IMR-90 (cell line): ENCODE results near the gene ARHGAP10.

Source experiments
- CHD1 ChIP-seq: IDR thresholded peaks from 2 replicates; pipeline ENCODE4 v1.6.1; 2012; ENCODE audit warnings: low read depth, low read length, improper control_type of control experiment
- CTCF ChIP-seq: conservative IDR thresholded peaks from 2 replicates; pipeline ENCODE4 v1.5.1; 2012; ENCODE audit warnings: mild to moderate bottlenecking, low read depth, low read length, improper control_type of control experiment
- POLR2A ChIP-seq: IDR thresholded peaks from 2 replicates; pipeline ENCODE4 v1.6.1; 2012; ENCODE audit warnings: mild to moderate bottlenecking, low read depth, low read length
- RAD21 ChIP-seq: IDR thresholded peaks from 2 replicates; pipeline ENCODE4 v1.6.1; 2012; ENCODE audit warnings: low read length, improper control_type of control experiment
- USF2 ChIP-seq: fragments of 150-350 bp; IDR thresholded peaks from 2 replicates; pipeline ENCODE4 v1.6.1; 2017; ENCODE audit warnings: mild to moderate bottlenecking, antibody characterized with exemption, low read length, low read depth

GRCh38 chr4:148004228-148004857 lies 272.5 kb downstream of the ARHGAP10 start:
- TF ChIP-seq CTCF (no peak), POLR2A (no peak), RAD21 (no peak), CHD1 (no peak), USF2 (no peak)
